GM12878 (cell line): ENCODE data around the gene PID1. TPM values are rescaled to one million over a fixed set of nuclear protein-coding genes. Genes with fewer than 3 reads are reported as not detected.

ENCODE experiments used
- ATAC-seq: fragments of 200-7000 bp; cut with Tn5 transposase; 3 replicates; pipeline ENCODE4 v1.9.1; 2020; ENCODE audit warnings: mild to moderate bottlenecking, moderate library complexity
- BruUV-seq: library from RNA; stranded (reverse); fragments of 400-500 nt; replicated peaks from 2 replicates; lab custom pipeline; 2021; lab: Mats Ljungman, UMichigan
- CTCF ChIA-PET: fragments of 300-600 bp; sonication (Branson Sonifier 250); formaldehyde crosslinking; extraction: SDS; loops from one replicate; lab custom pipeline; 2021; ENCODE audit warnings: inconsistent platforms; lab: Yijun Ruan, JAX
- POLR2A ChIA-PET: fragments of 350-600 bp; formaldehyde crosslinking; extraction: SDS; loops from one replicate; lab custom pipeline; 2021; ENCODE audit warnings: inconsistent platforms; lab: Charles Lee
- RAD21 ChIA-PET: fragments of 300-600 bp; sonication (Branson Sonifier 250); formaldehyde crosslinking; loops from one replicate; lab custom pipeline; 2023; ENCODE audit warnings: antibody characterized with exemption; ENCODE audit not compliant: unreplicated experiment; lab: Charles Lee
- SMC1A ChIA-PET: fragments of 300-600 bp; sonication (Branson Sonifier 250); formaldehyde crosslinking; loops from one replicate; lab custom pipeline; 2023; ENCODE audit not compliant: unreplicated experiment, uncharacterized antibody; lab: Charles Lee
- DNase-seq: peaks from one replicate; pipeline ENCODE4 v3.0.0-alpha.2; 2011; ENCODE audit warnings: low read depth, low spot score
- FAIRE-seq: peaks from 3 replicates; lab custom pipeline; 2011; peaks lifted over from hg19 to GRCh38; lab: Jason Lieb, UNC
- H2AFZ ChIP-seq: 2 replicates; pipeline ENCODE4 v1.6.0; 2011; ENCODE audit warnings: low read depth, low read length, control low read depth; ENCODE audit not compliant: control insufficient read depth
- H3K27ac ChIP-seq: 2 replicates; pipeline ENCODE4 v1.5.1; 2011; ENCODE audit warnings: control low read depth; ENCODE audit not compliant: control insufficient read depth, insufficient read depth
- H3K27me3 ChIP-seq, 2 experiments: replicated peaks in 1 of 2; 2 replicates each; pipeline versions ENCODE4 v1.6.0 to v1.6.1; 2011; ENCODE audit warnings: low read length in 1 of 2; ENCODE audit not compliant: control insufficient read depth in 2 of 2, insufficient read depth in 2 of 2
- H3K36me3 ChIP-seq, 2 experiments: 2 replicates each; pipeline ENCODE4 v1.5.1; 2011; ENCODE audit warnings: low read length in 1 of 2; ENCODE audit not compliant: control insufficient read depth in 2 of 2, insufficient read depth in 2 of 2
- H3K4me1 ChIP-seq: 2 replicates; pipeline ENCODE4 v1.6.1; 2011; ENCODE audit warnings: mild to moderate bottlenecking, low read length, moderate library complexity, mixed read lengths; ENCODE audit not compliant: control insufficient read depth, insufficient read depth
- H3K4me2 ChIP-seq: 2 replicates; pipeline ENCODE4 v1.6.0; 2011; ENCODE audit warnings: control low read depth; ENCODE audit not compliant: control insufficient read depth, insufficient read depth
- H3K4me3 ChIP-seq: fragments of 200-600 bp; sonication (generic); 2 replicates; pipeline ENCODE4 v1.5.1; 2016
- H3K79me2 ChIP-seq: 2 replicates; pipeline ENCODE4 v1.6.0; 2011; ENCODE audit warnings: low read length; ENCODE audit not compliant: control insufficient read depth, insufficient read depth
- H3K9ac ChIP-seq: 2 replicates; pipeline ENCODE4 v1.8.0; 2011; ENCODE audit warnings: low read length, control low read depth, mixed read lengths; ENCODE audit not compliant: control insufficient read depth, insufficient read depth
- H3K9me3 ChIP-seq: replicated peaks from 3 replicates; pipeline ENCODE4 v1.5.1; 2011; ENCODE audit warnings: mild to moderate bottlenecking, low read length; ENCODE audit not compliant: control insufficient read depth, insufficient read depth
- H4K20me1 ChIP-seq: 2 replicates; pipeline ENCODE4 v1.6.0; 2011; ENCODE audit not compliant: control insufficient read depth, insufficient read depth
- BCL3 ChIP-seq: IDR thresholded peaks from 2 replicates; pipeline ENCODE4 v1.6.1; 2011; ENCODE audit warnings: borderline replicate concordance, low read depth, mild to moderate bottlenecking, moderate library complexity, low read length; ENCODE audit not compliant: insufficient read depth, poor library complexity, severe bottlenecking
- BMI1 ChIP-seq: fragments of 450-650 bp; IDR thresholded peaks from 2 replicates; pipeline ENCODE4 v1.6.1; 2016; ENCODE audit warnings: mild to moderate bottlenecking, moderate library complexity, borderline replicate concordance
- EZH2 ChIP-seq: IDR thresholded peaks from 2 replicates; pipeline ENCODE4 v1.6.1; 2012; ENCODE audit warnings: low read depth, mild to moderate bottlenecking, control low read depth, inconsistent platforms, low read length, borderline replicate concordance; ENCODE audit not compliant: control insufficient read depth
- GABPA ChIP-seq: IDR thresholded peaks from 2 replicates; pipeline ENCODE4 v1.6.1; 2014; ENCODE audit warnings: antibody characterized with exemption, low read depth, mild to moderate bottlenecking, inconsistent platforms
- MXI1 ChIP-seq: fragments of 150-350 bp; IDR thresholded peaks from 2 replicates; pipeline ENCODE4 v1.6.1; 2011; ENCODE audit warnings: low read depth, mild to moderate bottlenecking, inconsistent platforms, low read length, improper control_type of control experiment
- STAT3 ChIP-seq: IDR thresholded peaks from 2 replicates; pipeline ENCODE4 v1.6.1; 2011; ENCODE audit warnings: low read depth, low read length, improper control_type of control experiment
- TARDBP ChIP-seq: IDR thresholded peaks from 2 replicates; pipeline ENCODE4 v1.6.1; 2016; ENCODE audit warnings: borderline replicate concordance
- whole genome bisulfite sequencing: methylation state at CpG from one replicate; pipeline ENCODE4 v1.1.6; 2016; ENCODE audit warnings: low lambda C conversion rate; ENCODE audit not compliant: insufficient replicate concordance, insufficient coverage; ENCODE audit errors: missing lambda C conversion rate; 5-methylcytosine and 5-hydroxymethylcytosine counted together
- in situ Hi-C: fragments of 300-500 bp; cut with MboI; formaldehyde crosslinking; loops from 9 replicates; pipeline ENCODE4 v1.14.3; 2018; ENCODE audit warnings: mixed read lengths
- intact Hi-C: fragments of 100-400 bp; cut with micrococcal nuclease; formaldehyde crosslinking; loops from one replicate; pipeline ENCODE4 v1.14.2; 2022; ENCODE audit not compliant: unreplicated experiment
- polyA plus RNA-seq, 11 experiments: library from polyadenylated mRNA; depleted of rRNA in 4 of 11; unstranded in 6 of 11; stranded (reverse) in 5 of 11; fragments of >200 nt; fragmentation: Nextera tagmentation in 4 of 11; fragmentation: Illumina TruSeq in 1 of 11; extraction: Ambion mirVana in 4 of 11; extraction: Trizol in 1 of 11; gene quantifications; 1 replicate in 1 of 11; 2 replicates in 10 of 11; pipeline versions ENCODE4 v1.2.1 to v1.2.3, GENCODE V29; 2011 to 2016; ENCODE audit warnings: inconsistent platforms in 2 of 11, missing spikeins in 2 of 11, low read depth in 1 of 11
- total RNA-seq, 4 experiments: library from RNA; depleted of rRNA in 3 of 4; stranded (reverse); fragments of >200 nt in 3 of 4; fragmentation: Illumina TruSeq in 1 of 4; extraction: Trizol in 1 of 4; gene quantifications; 2 replicates each; pipeline versions ENCODE4 v1.2.1 to v1.2.3, GENCODE V29; 2013 to 2021

Gene PID1
- total and polyA plus RNA-seq, 10 of the 15 experiments (the other 5 are each of a cell fraction or from before 2014, with no cell fraction given) = not detected

- TF ChIP-seq BCL3 (no peak), BMI1 (no peak), STAT3 (no peak), EZH2 (no peak), GABPA (no peak)
Observed at GRCh38 chr2:229129738-229130371, 141.2 kb downstream of the PID1 start (continued).

- POLR2A ChIA-PET = no interaction called here
- ATAC-seq = no peak
- FAIRE-seq = no peak
Observed at GRCh38 chr2:229127471-229127870, 143.6 kb downstream of the PID1 start.

More at GRCh38 chr2:229127471-229127870, 143.6 kb downstream of the PID1 start:
- ChIA-PET RAD21 (no interaction called here), SMC1A (no interaction called here), CTCF (no interaction called here)
- Histone ChIP-seq H3K79me2 (no peaks in the 10 kb centered on the region), H4K20me1 (no peaks in the 10 kb centered on the region), H3K4me3 (no peak overlapping the region), H3K9ac (no peak overlapping the region), H3K36me3 (no peaks in the 10 kb centered on the region), H2AFZ (no peak overlapping the region), H3K27ac (no peak overlapping the region), H3K4me2 (no peak overlapping the region), H3K9me3 (no peaks in the 10 kb centered on the region; the same call in 1 of the 3 replicates), H3K4me1 (no peaks in the 10 kb centered on the region), H3K27me3 (no peaks in the 10 kb centered on the region)
- intact Hi-C loops (no loop called here), in situ Hi-C loops (no loop called here)
- DNase-seq = no peak
- whole genome bisulfite sequencing = 2% methylated on average over 4 of the region's 4 CpGs
- TF ChIP-seq MXI1 (no peak), TARDBP (no peak)
- no TSS peak for BruUV-seq
